Upper lobe of left lung (tissue), 4 donors: ENCODE measurements around the gene BABAM2.

Experiments
- CTCF ChIP-seq, 6 experiments: fragments of 450-650 bp in 4 of 6; fragments of 200-600 bp in 2 of 6; sonication (generic) in 2 of 6; IDR thresholded peaks; one replicate each; pipeline ENCODE4 v1.5.1; 2016 to 2019; ENCODE audit warnings: antibody characterized with exemption in 6 of 6
- POLR2A ChIP-seq, 4 donors: fragments of 450-650 bp; IDR thresholded peaks; one replicate each; pipeline ENCODE4 v1.5.1; 2016 to 2017; ENCODE audit warnings: antibody characterized with exemption in 4 of 4, mild to moderate bottlenecking in 2 of 4
- POLR2AphosphoS5 ChIP-seq, 2 donors: sonication (generic); formaldehyde crosslinking; IDR thresholded peaks; one replicate each; pipeline ENCODE4 v1.5.1; 2017; ENCODE audit warnings: antibody characterized with exemption in 2 of 2

GRCh38 chr2:28271919-28272250 lies 381.4 kb downstream of the BABAM2 start:
- TF ChIP-seq POLR2AphosphoS5 (IDR thresholded peaks at IDR 0.05) (no peak), CTCF (IDR thresholded peaks at IDR 0.05) (no peak), POLR2A (IDR thresholded peaks at IDR 0.05) (no peak)
